ENCODE measurements around the gene FITM1. TPM values are rescaled to one million over a fixed set of nuclear protein-coding genes. Genes with fewer than 3 reads are reported as not detected.

Gene FITM1
- total RNA-seq, 1 experiment from 2014 or later = 0.55 TPM

- no peak for TF ChIP-seq EZH2 (IDR thresholded peaks at IDR 0.05; ENCODE audit: low read length, unreplicated experiment)
- TF ChIP-seq CTCF (conservative IDR thresholded peaks at IDR 0.05; ENCODE audit: low read depth, low read length) = no peak
- no peak for TF ChIP-seq EZH2phosphoT487 (IDR thresholded peaks at IDR 0.05; ENCODE audit: borderline replicate concordance, low read length)
- ChIA-PET CTCF (interaction anchor here (0.8 to 1.0 kb wide), 2 partner anchors 17 to 34 kb away, joined by 4 to 5 read pairs; no protein-coding TSS in a partner anchor), POLR2A (ENCODE audit: unreplicated experiment) (no interaction called here)
- H2AFZ ChIP-seq (ENCODE audit: low read length) = no peak overlapping the region
- no peak overlapping the region for H3K4me3 ChIP-seq (ENCODE audit: low read length)
- no peaks in the 10 kb centered on the region for H4K20me1 ChIP-seq (ENCODE audit: low read length)
- H3K36me3 ChIP-seq (ENCODE audit: low read depth, low read length) = no peaks in the 10 kb centered on the region
- H3K4me1 ChIP-seq (ENCODE audit: insufficient read depth, low read length) = peaks cover 9% of the 10 kb centered on the region
- H3K9me3 ChIP-seq (ENCODE audit: low read length) = no peaks in the 10 kb centered on the region
- ATAC-seq (no peak), DNase-seq (no peak)
- H3K9ac ChIP-seq (ENCODE audit: low read length) = no peak overlapping the region
- H3K4me2 ChIP-seq (ENCODE audit: low read length) = no peak overlapping the region
- no peaks in the 10 kb centered on the region for H3K9me2 ChIP-seq (replicated peaks; ENCODE audit: low read length)
- H3K27ac ChIP-seq (ENCODE audit: low read length) = no peak overlapping the region
- no peaks in the 10 kb centered on the region for H3F3A ChIP-seq (ENCODE audit: low read length, unreplicated experiment)
- peaks cover 8% of the 10 kb centered on the region; the same call in 1 of the 2 replicates for H3K79me2 ChIP-seq (ENCODE audit: low read length)
- intact Hi-C loops (cut with micrococcal nuclease) = no loop called here
- H3K27me3 ChIP-seq (ENCODE audit: low read length) = no peaks in the 10 kb centered on the region
- BruUV-seq (replicated peaks) = no TSS peak
Observed at GRCh38 chr14:24092110-24092504, 38.4 kb upstream of the FITM1 start.

GRCh38 chr14:24092505-24093206 lies 37.8 kb upstream of the FITM1 start:
- BruUV-seq (replicated peaks) = no TSS peak
- intact Hi-C loops (cut with micrococcal nuclease) = no loop called here

More at GRCh38 chr14:24092505-24093206, 37.8 kb upstream of the FITM1 start:
- Histone ChIP-seq H3K9ac (ENCODE audit: low read length) (no peak overlapping the region), H3F3A (ENCODE audit: low read length, unreplicated experiment) (no peaks in the 10 kb centered on the region), H3K4me3 (ENCODE audit: low read length) (no peak overlapping the region), H3K4me2 (ENCODE audit: low read length) (no peak overlapping the region), H2AFZ (ENCODE audit: low read length) (no peak overlapping the region), H3K9me3 (ENCODE audit: low read length) (no peaks in the 10 kb centered on the region), H4K20me1 (ENCODE audit: low read length) (no peaks in the 10 kb centered on the region), H3K79me2 (ENCODE audit: low read length) (peaks cover 8% of the 10 kb centered on the region; the same call in 1 of the 2 replicates), H3K4me1 (ENCODE audit: insufficient read depth, low read length) (peaks cover 9% of the 10 kb centered on the region), H3K36me3 (ENCODE audit: low read depth, low read length) (no peaks in the 10 kb centered on the region), H3K27me3 (ENCODE audit: low read length) (no peaks in the 10 kb centered on the region), H3K27ac (ENCODE audit: low read length) (no peak overlapping the region), H3K9me2 (replicated peaks; ENCODE audit: low read length) (no peaks in the 10 kb centered on the region)
- ChIA-PET POLR2A (ENCODE audit: unreplicated experiment) (interaction anchor here (0.6 kb wide), 1 partner anchor 13 kb away, joined by 5 read pairs; no protein-coding TSS in a partner anchor), CTCF (interaction anchor here (0.8 to 1.0 kb wide), 2 partner anchors 16 to 34 kb away, joined by 4 to 5 read pairs; no protein-coding TSS in a partner anchor)
- no peak for TF ChIP-seq CTCF (conservative IDR thresholded peaks at IDR 0.05; ENCODE audit: low read depth, low read length)
- no peak for TF ChIP-seq EZH2phosphoT487 (IDR thresholded peaks at IDR 0.05; ENCODE audit: borderline replicate concordance, low read length)
- no peak for TF ChIP-seq EZH2 (IDR thresholded peaks at IDR 0.05; ENCODE audit: low read length, unreplicated experiment)
- ATAC-seq = no peak
- no peak for DNase-seq

Measured in PC-3 (cell line).